Measurements from ENCODE around the gene MED28. TPM values are rescaled to one million over a fixed set of nuclear protein-coding genes. Genes with fewer than 3 reads are reported as not detected.
"Not testable (repeated sequence)": the region's sequence is repeated elsewhere in the genome, so short reads cannot be mapped to it uniquely, and the experiment has no call there.

The MED28 gene
- total RNA-seq, 1 donor, result 11.4 TPM

GRCh38 chr4:17657849-17658248 is 43.4 kb downstream of the MED28 start:
- no peak for DNase-seq (ENCODE audit: low read depth)
- no peak for TF ChIP-seq CTCF (IDR thresholded peaks at IDR 0.05; ENCODE audit: insufficient read depth, low read length)
- H3K4me3 ChIP-seq (ENCODE audit: low read depth, low read length), result no peak overlapping the region

- not testable (repeated sequence) for H3K4me3 ChIP-seq (ENCODE audit: low read depth, low read length); DNase-seq (ENCODE audit: low read depth)
Observed at GRCh38 chr4:17659196-17659595, 44.8 kb downstream of the MED28 start.

- H3K4me3 ChIP-seq (ENCODE audit: low read depth, low read length), result no peak overlapping the region
- no peak for TF ChIP-seq CTCF (IDR thresholded peaks at IDR 0.05; ENCODE audit: insufficient read depth, low read length)
- DNase-seq (ENCODE audit: low read depth), result no peak
Observed at GRCh38 chr4:17662694-17663093, 48.3 kb downstream of the MED28 start.

- no peak for TF ChIP-seq CTCF (IDR thresholded peaks at IDR 0.05; ENCODE audit: insufficient read depth, low read length)
- H3K4me3 ChIP-seq (ENCODE audit: low read depth, low read length), result no peak overlapping the region
- no peak for DNase-seq (ENCODE audit: low read depth)
Observed at GRCh38 chr4:17664755-17665154, 50.3 kb downstream of the MED28 start.

- no peak for DNase-seq (ENCODE audit: low read depth)
- no peak overlapping the region for H3K4me3 ChIP-seq (ENCODE audit: low read depth, low read length)
- TF ChIP-seq CTCF (IDR thresholded peaks at IDR 0.05; ENCODE audit: insufficient read depth, low read length), result no peak
Observed at GRCh38 chr4:17665346-17665745, 50.9 kb downstream of the MED28 start.

- DNase-seq (ENCODE audit: low read depth), result no peak
- TF ChIP-seq CTCF (IDR thresholded peaks at IDR 0.05; ENCODE audit: insufficient read depth, low read length), result no peak
Observed at GRCh38 chr4:17665852-17666251, 51.4 kb downstream of the MED28 start.

GRCh38 chr4:17667253-17667652 is 52.8 kb downstream of the MED28 start:
- no peak for TF ChIP-seq CTCF (IDR thresholded peaks at IDR 0.05; ENCODE audit: insufficient read depth, low read length)
- DNase-seq (ENCODE audit: low read depth), result no peak
- no peak overlapping the region for H3K4me3 ChIP-seq (ENCODE audit: low read depth, low read length)

More at GRCh38 chr4:17665852-17666251, 51.4 kb downstream of the MED28 start:
- H3K4me3 ChIP-seq (ENCODE audit: low read depth, low read length), result no peak overlapping the region

Measured in fibroblast of the aortic adventitia (primary cell).